NT2/D1 (cell line): ENCODE data around the gene PAPPA.

Source experiments
- DNase-seq: peaks from one replicate; pipeline ENCODE4 v3.0.0-alpha.2; 2011; ENCODE audit warnings: low read depth, low spot score
- H3K27me3 ChIP-seq: 2 replicates; pipeline ENCODE4 v1.6.0; 2011; ENCODE audit warnings: mild to moderate bottlenecking; ENCODE audit not compliant: insufficient read length, insufficient read depth
- H3K36me3 ChIP-seq: 2 replicates; pipeline ENCODE4 v1.6.1; 2011; ENCODE audit warnings: mild to moderate bottlenecking, low read length, mixed read lengths; ENCODE audit not compliant: insufficient read depth, insufficient read length
- H3K4me1 ChIP-seq: 2 replicates; pipeline ENCODE4 v1.5.1; 2011; ENCODE audit not compliant: insufficient read depth, insufficient read length
- H3K4me3 ChIP-seq: 2 replicates; pipeline ENCODE4 v1.5.1; 2011; ENCODE audit warnings: low read depth; ENCODE audit not compliant: insufficient read length
- H3K9ac ChIP-seq: 2 replicates; pipeline ENCODE4 v1.6.0; 2011; ENCODE audit warnings: low read depth; ENCODE audit not compliant: insufficient read length
- H3K9me3 ChIP-seq: 2 replicates; pipeline ENCODE4 v1.5.1; 2011; ENCODE audit warnings: mild to moderate bottlenecking, low read length; ENCODE audit not compliant: insufficient read depth
- SUZ12 ChIP-seq: IDR thresholded peaks from 2 replicates; pipeline ENCODE4 v1.6.1; 2011; ENCODE audit not compliant: insufficient read length, insufficient read depth; ENCODE audit errors: extremely low read depth
- YY1 ChIP-seq: IDR thresholded peaks from 2 replicates; pipeline ENCODE4 v1.6.1; 2011; ENCODE audit not compliant: insufficient read length, insufficient read depth
- ZNF274 ChIP-seq: IDR thresholded peaks from 2 replicates; pipeline ENCODE4 v1.6.1; 2011; ENCODE audit warnings: mild to moderate bottlenecking, low read depth, low read length

The PAPPA gene

DNA sequence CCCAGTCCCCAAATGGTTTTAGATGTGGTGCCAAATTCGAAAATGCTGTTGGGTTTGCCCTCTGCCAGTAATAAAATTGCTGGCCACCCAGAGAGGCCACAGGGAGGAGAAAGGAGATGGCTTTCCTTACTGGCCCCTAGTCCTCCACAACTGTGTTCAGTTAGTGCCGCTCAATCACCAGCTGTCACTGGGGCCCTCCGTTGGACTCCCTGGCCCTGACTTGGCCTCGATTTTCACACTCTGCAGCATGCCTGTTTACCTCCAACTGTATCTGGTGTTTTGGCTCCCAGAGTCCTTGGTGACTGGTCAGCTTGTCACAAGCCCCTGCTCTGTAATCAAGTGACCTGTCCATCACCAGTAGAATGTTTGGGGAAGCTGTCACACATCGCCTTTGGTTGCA lies 97.8 kb downstream of the PAPPA start:
- no peaks in the 10 kb centered on the region for H3K4me1 ChIP-seq
- H3K9ac ChIP-seq = no peak overlapping the region
- no peak for TF ChIP-seq SUZ12
- no peak for TF ChIP-seq YY1
- no peak for TF ChIP-seq ZNF274
- no peak overlapping the region for H3K4me3 ChIP-seq
- H3K36me3 ChIP-seq = peaks cover 32% of the 10 kb centered on the region
- no peak for DNase-seq
- H3K9me3 ChIP-seq = no peaks in the 10 kb centered on the region
- H3K27me3 ChIP-seq = no peaks in the 10 kb centered on the region

- Histone ChIP-seq H3K9me3 (no peaks in the 10 kb centered on the region), H3K27me3 (no peaks in the 10 kb centered on the region), H3K36me3 (peaks cover 21% of the 10 kb centered on the region), H3K4me3 (no peak overlapping the region), H3K9ac (no peak overlapping the region), H3K4me1 (no peaks in the 10 kb centered on the region)
- DNase-seq = no peak
- TF ChIP-seq YY1 (no peak), SUZ12 (no peak), ZNF274 (no peak)
These were observed 106.9 kb downstream of the PAPPA start for GRCh38 chr9:116260531-116260930.

- H3K9ac ChIP-seq = no peak overlapping the region
- TF ChIP-seq YY1 (no peak), ZNF274 (no peak), SUZ12 (no peak)
- H3K9me3 ChIP-seq = no peaks in the 10 kb centered on the region
- no peaks in the 10 kb centered on the region for H3K27me3 ChIP-seq
- H3K4me3 ChIP-seq = no peak overlapping the region
- no peak for DNase-seq
- peaks cover 39% of the 10 kb centered on the region for H3K36me3 ChIP-seq
- no peaks in the 10 kb centered on the region for H3K4me1 ChIP-seq
These were observed 108.9 kb downstream of the PAPPA start for GRCh38 chr9:116262448-116262847.

- no peak for TF ChIP-seq ZNF274
- TF ChIP-seq YY1 = no peak
- no peak for TF ChIP-seq SUZ12
- Histone ChIP-seq H3K4me3 (no peak overlapping the region), H3K9ac (no peak overlapping the region), H3K36me3 (peaks cover 44% of the 10 kb centered on the region), H3K9me3 (no peaks in the 10 kb centered on the region), H3K27me3 (no peaks in the 10 kb centered on the region), H3K4me1 (no peaks in the 10 kb centered on the region)
- no peak for DNase-seq
These were observed 110.8 kb downstream of the PAPPA start for GRCh38 chr9:116264361-116264760.

DNA sequence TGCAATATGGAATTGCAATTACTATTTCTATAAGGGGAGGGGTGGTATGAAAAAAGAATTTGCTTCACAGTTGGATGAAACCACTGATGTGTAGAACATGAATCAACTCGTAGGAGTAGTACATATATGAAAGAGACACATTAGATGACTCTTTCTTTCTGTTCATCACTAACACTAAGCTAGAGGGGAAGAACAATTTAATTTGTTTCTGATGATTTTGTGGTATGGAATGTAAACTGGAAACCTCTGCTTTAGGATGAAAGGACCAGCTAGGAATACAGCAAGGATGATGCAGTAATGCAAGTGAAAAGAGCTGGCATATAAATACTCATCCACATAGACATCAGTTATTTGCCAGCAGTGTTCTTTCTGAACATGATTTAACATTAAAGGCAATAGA lies 113.4 kb downstream of the PAPPA start:
- TF ChIP-seq SUZ12 (no peak), ZNF274 (no peak), YY1 (no peak)
- H3K27me3 ChIP-seq = no peaks in the 10 kb centered on the region
- no peak overlapping the region for H3K4me3 ChIP-seq
- H3K9me3 ChIP-seq = no peaks in the 10 kb centered on the region
- H3K4me1 ChIP-seq = no peaks in the 10 kb centered on the region
- no peak overlapping the region for H3K9ac ChIP-seq
- peaks cover 54% of the 10 kb centered on the region for H3K36me3 ChIP-seq
- no peak for DNase-seq

- no peaks in the 10 kb centered on the region for H3K27me3 ChIP-seq
- no peak for DNase-seq
- H3K4me1 ChIP-seq = peaks cover 4% of the 10 kb centered on the region
- peaks cover 41% of the 10 kb centered on the region for H3K36me3 ChIP-seq
- peak overlapping the region; percentile 24 for H3K4me3 ChIP-seq
- TF ChIP-seq SUZ12 (no peak), YY1 (peak; percentile 31)
- H3K9me3 ChIP-seq = no peaks in the 10 kb centered on the region
- H3K9ac ChIP-seq = no peak overlapping the region
These were observed 115.7 kb downstream of the PAPPA start for GRCh38 chr9:116269250-116269649.

- TF ChIP-seq ZNF274 (no peak), YY1 (no peak), SUZ12 (no peak)
- H3K4me1 ChIP-seq = peaks cover 7% of the 10 kb centered on the region
- H3K27me3 ChIP-seq = no peaks in the 10 kb centered on the region
- H3K9me3 ChIP-seq = peaks cover 4% of the 10 kb centered on the region; the same call in 1 of the 2 replicates
- no peak for DNase-seq
- H3K36me3 ChIP-seq = peaks cover 33% of the 10 kb centered on the region
- peak overlapping the region; percentile 53 for H3K9ac ChIP-seq
- peak overlapping the region; percentile 24 for H3K4me3 ChIP-seq
These were observed 117.0 kb downstream of the PAPPA start for GRCh38 chr9:116270546-116270945.

DNA sequence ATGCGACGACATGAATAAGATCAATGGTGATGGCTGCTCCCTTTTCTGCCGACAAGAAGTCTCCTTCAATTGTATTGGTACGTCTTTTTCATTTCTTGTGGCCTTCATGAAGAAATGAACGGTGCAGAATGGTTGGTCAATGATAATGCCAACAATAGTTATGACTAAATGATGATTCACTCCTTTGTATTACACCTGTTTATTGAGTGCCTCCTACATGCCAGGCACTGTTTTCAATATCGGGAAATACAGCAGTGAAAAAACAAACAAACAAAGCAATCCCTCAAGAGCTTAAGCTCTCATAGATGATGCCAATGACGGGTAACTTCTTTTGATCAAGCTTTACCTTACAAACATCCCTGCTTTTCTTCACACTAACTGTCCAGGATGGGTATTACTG lies 117.7 kb downstream of the PAPPA start:
- TF ChIP-seq SUZ12 (no peak), ZNF274 (no peak), YY1 (no peak)
- Histone ChIP-seq H3K9me3 (peaks cover 4% of the 10 kb centered on the region; the same call in 1 of the 2 replicates), H3K4me1 (peaks cover 7% of the 10 kb centered on the region), H3K36me3 (peaks cover 25% of the 10 kb centered on the region), H3K9ac (peak overlapping the region; percentile 53), H3K4me3 (peak overlapping the region; percentile 24), H3K27me3 (no peaks in the 10 kb centered on the region)
- DNase-seq = no peak
